ENCODE results near the gene CSNK2A2.

Gene CSNK2A2

GRCh38 chr16:58198022-58198683 lies at the start of gene CSNK2A2:
Gene CSNK2A2 (minus strand): TSS chr16:58198106. CDS start chr16:58197736, 370 bp downstream.
- peak; percentile 35 for DNase-seq (ENCODE audit: low spot score)

- DNase-seq (ENCODE audit: low spot score) = no peak
Observed at GRCh38 chr16:58243528-58244004, 45.7 kb upstream of the CSNK2A2 start.

GRCh38 chr16:58236831-58237230 lies 38.9 kb upstream of the CSNK2A2 start:
- no peak for DNase-seq (ENCODE audit: low spot score)

- DNase-seq (ENCODE audit: low spot score) = peak; percentile 39
Observed at GRCh38 chr16:58236231-58236690, 38.4 kb upstream of the CSNK2A2 start.

- DNase-seq (ENCODE audit: low spot score) = no peak
Observed at GRCh38 chr16:58235663-58236062, 37.8 kb upstream of the CSNK2A2 start.

GRCh38 chr16:58234831-58235595 lies 37.1 kb upstream of the CSNK2A2 start:
- DNase-seq (ENCODE audit: low spot score) = no peak

GRCh38 chr16:58230259-58230658 lies 32.4 kb upstream of the CSNK2A2 start:
- no peak for DNase-seq (ENCODE audit: low spot score)

- no peak for DNase-seq (ENCODE audit: low spot score)
Observed at GRCh38 chr16:58226790-58227189, 28.9 kb upstream of the CSNK2A2 start.

GRCh38 chr16:58225965-58226602 lies 28.2 kb upstream of the CSNK2A2 start:
- no peak for DNase-seq (ENCODE audit: low spot score)

- no peak for DNase-seq (ENCODE audit: low spot score)
Observed at GRCh38 chr16:58222532-58223316, 24.8 kb upstream of the CSNK2A2 start.

GRCh38 chr16:58219432-58219831 lies 21.5 kb upstream of the CSNK2A2 start:
- peak; percentile 34 for DNase-seq (ENCODE audit: low spot score)

- DNase-seq (ENCODE audit: low spot score) = no peak
Observed at GRCh38 chr16:58218786-58219185, 20.9 kb upstream of the CSNK2A2 start.

GRCh38 chr16:58217311-58217925 lies 19.5 kb upstream of the CSNK2A2 start:
- no peak for DNase-seq (ENCODE audit: low spot score)

GRCh38 chr16:58212824-58213655 lies 15.1 kb upstream of the CSNK2A2 start:
- no peak for DNase-seq (ENCODE audit: low spot score)

- DNase-seq (ENCODE audit: low spot score) = no peak
Observed at GRCh38 chr16:58211846-58212245, 13.9 kb upstream of the CSNK2A2 start.

- DNase-seq (ENCODE audit: low spot score) = no peak
Observed at GRCh38 chr16:58211245-58211644, 13.3 kb upstream of the CSNK2A2 start.

- no peak for DNase-seq (ENCODE audit: low spot score)
Observed at GRCh38 chr16:58205276-58206036, 7.5 kb upstream of the CSNK2A2 start.

GRCh38 chr16:58201163-58201562 lies 3.3 kb upstream of the CSNK2A2 start:
- no peak for DNase-seq (ENCODE audit: low spot score)

GRCh38 chr16:58200004-58200797 lies 2.3 kb upstream of the CSNK2A2 start:
- DNase-seq (ENCODE audit: low spot score) = no peak
